ENCODE data around the gene TMPRSS9.
A peak's percentile ranks its signal among the peaks of the same experiment; 100 is the strongest.
"Not testable (repeated sequence)": the region's sequence is repeated elsewhere in the genome, so short reads cannot be mapped to it uniquely, and the experiment has no call there.

The TMPRSS9 gene

DNA sequence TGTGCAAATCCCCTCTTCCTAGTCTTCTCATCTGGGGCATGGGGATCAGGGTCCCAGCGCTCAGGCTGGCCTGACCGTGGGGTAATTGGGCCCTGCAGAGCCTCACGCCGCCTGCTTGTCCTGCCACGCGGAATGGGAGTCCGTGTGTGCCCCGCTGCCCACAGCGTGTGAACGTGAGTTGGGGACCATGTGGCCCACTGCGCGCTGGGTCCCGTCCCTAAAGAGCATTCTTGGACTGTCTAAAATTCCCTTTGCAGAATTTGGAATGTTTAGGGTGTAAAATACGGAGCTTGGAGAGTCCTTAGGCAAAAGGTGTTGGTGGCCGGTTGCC is 2.9 kb downstream of the TMPRSS9 start:
- DNase-seq = no peak

DNA sequence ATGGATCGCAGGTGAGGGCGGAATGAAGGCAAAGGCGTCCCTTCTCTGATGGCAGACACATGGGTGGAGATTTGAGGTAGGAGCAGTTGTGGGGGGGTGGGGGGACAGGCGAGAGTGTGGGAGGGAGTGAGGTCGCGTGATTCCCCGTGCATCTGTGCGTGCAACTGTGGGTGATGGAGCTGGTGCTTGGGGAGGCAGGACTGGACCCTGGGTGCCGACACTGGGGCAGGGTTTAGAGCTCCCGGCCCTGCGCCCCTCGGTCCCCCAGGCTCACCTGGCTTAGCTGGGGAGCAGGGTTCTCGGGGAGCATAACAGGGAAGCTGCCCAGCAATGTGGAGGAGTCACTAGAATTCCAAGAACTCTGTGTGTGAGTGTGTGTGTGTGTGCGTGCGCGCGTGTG is 3.4 kb downstream of the TMPRSS9 start:
- no peak for DNase-seq

DNA sequence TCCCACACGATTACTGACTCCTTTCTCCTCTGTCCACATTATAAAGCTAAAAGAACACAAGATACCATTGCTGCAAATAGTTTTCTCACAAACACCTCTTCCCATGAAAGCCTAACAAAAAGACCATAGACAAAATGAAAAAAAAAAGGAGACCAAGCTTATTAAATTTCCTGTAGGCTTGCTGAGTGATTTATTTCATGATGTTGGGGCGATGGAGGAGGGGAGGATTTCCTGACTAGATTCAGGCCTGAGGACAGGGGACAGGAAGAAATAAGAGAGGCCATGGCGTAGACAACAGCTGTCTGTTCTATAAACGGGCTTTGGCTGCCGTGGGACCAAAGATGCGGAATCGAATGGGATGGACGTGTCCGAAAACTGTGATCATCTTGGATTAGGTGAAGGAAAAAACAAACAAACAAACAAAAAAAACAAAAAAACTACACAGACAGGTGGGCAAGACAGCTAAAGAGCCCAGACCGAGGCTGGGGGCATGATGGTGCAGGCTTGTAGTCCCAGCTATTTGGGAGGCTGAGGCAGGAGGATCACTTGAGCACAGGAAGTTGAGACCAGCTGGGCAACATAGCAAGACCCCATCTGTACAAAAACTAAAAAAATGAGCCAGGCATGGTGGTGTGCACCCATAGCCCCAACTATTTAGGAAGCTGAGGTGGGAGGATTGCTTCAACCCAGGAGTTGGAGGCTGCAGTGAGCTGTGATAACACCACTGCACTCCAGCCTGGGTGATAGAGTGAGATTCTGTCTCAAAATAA is 5.3 kb downstream of the TMPRSS9 start:
- no peak for DNase-seq

DNA sequence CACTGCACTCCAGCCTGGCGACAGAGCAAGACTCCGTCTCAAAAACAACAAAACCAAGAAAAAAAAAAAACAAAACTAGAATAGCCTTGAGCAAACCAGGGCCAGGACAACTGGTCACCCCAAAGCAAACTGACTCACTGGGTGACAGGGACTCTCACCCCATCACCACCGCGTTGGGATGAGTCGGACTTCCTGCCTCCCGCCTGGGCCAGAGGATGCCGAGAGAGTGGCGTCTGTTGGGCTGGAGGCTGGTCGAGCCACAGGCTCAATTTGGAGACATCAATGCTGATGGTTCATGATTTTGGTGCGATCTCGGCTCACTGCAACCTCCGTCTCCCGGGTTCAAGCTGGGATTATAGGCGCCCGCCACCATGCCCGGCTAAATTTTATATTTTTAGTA is 11.6 kb downstream of the TMPRSS9 start:
- DNase-seq = no peak

DNA sequence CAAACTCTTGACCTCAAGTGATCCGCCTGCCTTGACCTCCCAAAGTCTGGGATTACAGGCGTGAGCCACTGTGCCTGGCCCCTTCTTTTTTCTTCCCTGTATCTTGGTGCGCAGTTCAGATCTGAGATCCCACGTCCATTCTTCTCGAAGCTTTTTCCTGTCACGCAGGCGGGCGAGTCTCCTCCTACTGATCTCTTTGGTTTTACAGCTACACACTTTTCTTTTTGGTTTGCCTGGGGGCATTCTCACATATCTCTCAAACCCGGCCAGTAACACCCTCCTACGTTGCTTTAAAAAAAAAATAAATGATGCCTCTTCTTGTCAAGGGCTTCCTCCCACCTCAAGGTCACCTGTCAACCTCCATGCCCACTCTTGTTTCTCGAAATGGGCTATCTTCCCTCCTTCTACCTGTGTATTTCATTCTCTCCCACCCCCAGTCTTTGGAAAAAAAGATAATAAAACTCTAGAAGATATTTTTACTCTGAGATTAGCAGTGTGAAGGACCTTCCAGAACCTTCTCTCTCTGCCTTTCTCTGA is 12.1 kb downstream of the TMPRSS9 start:
- no peak for DNase-seq

DNA sequence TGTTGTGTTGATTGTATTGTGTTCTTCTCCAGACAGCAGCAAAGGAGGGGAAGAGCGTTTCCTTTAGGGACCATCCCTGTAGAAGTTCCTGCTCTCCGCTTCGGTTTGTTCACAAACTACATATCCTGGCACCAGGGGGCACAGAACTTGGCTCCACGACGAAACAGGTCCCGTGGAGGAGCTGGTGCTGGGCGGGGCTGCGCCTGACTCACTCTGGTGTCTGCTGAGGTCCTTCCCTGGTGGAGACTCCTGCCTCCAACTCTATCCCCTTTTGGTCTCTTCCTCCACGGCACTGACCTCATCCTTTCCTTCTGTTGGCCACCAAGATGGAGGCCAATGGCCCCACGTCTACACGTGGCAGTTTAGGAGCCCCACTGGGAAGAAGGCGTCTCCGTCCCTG is 14.7 kb downstream of the TMPRSS9 start:
- no peak for DNase-seq

DNA sequence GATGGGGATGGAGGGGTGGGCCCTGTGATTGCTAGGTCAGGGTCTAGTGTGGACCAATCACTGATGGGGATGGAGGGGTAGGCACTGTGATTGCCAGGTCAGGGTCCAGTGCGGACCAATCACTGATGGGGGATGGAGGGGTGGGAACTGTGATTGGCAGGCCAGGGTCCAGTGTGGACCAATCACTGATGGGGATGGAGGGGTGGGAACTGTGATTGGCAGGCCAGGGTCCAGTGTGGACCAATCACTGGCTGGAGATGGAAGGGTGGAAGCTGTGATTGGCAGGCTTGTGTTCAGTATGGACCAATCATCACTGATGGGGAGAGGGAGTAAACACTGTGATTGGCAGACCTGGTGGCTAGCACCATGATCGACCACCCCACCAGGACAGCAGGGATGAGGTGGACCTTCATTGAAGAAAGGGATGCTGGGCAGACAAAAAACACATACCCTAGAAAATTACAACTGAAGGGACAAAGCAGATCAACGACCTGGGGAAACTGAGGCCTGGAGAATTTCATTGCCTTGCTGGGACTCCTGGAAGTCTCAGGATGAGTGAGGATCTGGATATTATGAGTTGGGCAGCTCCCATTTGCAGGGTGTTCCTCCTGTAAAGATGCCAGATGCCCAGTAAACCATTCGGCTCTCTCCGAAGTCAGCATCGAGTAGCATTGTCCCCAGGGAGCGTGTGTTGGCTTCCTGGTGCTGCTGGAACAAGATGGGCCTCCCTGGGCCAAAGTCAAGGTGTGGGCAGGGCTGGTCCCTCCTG is 15.5 kb downstream of the TMPRSS9 start:
- no peak for DNase-seq

DNA sequence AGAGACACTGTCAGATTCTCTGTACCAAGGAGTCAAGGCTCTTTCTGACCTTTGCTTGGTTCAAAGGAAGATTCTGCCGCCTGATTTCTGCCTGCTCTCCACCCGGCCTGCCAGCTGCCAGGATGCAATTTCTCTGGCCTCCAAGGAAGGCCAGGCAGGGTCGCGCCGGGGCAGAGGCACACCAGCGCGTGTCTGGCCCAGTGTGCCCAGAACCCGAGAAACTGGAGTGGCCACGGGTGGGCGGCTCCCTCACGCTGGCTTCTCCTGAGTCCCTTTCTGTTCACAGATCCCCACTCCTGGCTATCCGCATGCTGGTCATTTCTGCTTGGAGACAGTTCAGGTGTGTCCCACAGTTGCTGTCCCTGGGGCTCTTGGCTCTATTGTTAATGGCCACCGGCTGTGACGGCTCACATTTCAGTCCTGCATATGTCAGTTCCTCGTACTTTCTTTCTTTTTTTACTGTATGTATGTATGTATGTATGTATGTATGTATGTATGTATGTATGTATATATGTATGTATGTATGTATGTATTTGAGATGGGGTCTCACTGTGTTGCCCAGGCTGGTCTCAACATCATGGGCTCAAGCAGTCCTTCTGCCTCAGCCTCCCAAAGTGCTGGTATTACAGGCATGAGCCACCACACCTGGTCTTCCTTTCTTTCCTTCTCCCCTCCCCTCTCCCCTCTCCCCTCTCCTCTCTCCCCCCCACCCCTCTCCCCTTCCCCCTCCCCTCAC is 16.9 kb downstream of the TMPRSS9 start:
- no peak for DNase-seq

DNA sequence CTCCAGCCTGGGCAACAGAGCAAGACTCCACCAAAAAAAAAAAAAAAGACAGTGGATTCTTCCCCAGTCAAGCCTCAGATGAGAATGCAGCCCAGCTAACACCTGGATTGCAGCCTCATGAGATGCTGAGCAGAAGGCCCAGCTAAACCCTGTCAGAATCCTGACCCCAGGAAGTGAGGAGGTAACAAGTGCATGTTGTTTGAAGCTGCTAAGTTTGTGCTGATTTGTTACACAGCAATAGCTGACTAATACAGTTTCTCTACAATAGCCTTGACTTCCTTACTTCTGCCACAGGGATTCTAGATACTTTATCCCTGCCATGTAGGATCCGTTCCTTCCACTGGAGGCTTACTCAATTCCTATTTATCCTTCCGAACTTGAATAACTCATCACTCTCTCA is 20.5 kb downstream of the TMPRSS9 start:
- no peak for DNase-seq

DNA sequence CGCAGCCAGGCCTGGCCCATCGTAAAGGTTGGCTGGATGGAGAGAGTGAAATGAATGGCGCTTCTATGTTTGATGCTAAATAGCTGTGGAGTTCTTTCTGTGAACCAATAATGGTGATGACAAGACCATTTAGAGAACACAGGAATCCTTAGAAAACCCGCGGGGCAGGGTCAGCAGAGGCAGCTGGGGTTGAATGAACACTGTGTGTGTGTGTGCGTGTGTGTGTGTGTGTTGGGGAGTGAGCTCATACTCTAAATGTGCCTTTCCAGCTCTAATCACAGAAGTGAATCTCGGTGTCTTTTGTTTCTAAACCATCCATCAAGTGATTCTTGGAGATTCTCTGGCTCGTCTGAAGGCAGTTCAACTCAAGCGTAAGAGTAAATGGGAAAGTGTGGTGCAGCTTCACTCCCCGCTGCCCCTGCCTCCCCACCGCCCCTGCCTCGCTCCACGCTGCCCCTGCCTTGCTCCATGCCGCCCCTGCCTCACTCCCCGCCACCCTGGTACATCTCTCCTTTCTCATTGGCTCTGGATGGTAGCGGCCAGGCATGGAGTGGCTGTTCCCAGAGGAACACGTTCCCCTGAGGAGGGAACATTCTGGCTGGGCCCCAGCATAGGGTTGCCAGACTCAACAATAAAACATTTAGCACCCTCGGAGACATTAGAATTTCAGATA is 21.2 kb downstream of the TMPRSS9 start:
- no peak for DNase-seq

DNA sequence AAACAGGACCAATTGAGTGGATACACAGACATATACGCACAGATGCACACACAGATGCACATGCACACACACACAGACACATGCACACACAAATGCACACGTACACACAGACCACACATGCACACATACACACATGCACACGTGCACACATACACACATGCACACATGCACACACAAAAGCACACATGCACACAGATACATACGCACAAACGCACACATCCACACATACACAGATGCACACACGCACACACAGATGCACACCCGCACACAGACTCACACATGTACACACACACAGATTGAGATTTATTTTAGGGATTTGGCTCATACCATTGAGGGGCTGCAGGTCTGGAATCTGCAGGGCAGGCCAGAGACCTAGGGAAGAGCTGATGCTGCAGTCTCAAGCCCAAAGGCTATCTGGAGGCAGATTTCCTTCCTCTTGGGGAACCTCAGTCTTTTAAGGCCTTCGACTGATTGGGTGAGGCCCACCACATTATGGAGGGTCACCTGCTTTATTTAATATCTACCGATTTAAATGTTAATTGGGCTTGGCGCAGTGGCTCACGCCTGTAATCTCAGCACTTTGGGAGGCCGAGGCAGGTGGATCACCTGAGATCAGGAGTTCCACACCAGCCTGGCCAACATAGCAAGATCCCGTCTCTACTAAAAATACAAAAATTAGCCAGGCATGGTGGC is 22.6 kb downstream of the TMPRSS9 start:
- DNase-seq = no peak

DNA sequence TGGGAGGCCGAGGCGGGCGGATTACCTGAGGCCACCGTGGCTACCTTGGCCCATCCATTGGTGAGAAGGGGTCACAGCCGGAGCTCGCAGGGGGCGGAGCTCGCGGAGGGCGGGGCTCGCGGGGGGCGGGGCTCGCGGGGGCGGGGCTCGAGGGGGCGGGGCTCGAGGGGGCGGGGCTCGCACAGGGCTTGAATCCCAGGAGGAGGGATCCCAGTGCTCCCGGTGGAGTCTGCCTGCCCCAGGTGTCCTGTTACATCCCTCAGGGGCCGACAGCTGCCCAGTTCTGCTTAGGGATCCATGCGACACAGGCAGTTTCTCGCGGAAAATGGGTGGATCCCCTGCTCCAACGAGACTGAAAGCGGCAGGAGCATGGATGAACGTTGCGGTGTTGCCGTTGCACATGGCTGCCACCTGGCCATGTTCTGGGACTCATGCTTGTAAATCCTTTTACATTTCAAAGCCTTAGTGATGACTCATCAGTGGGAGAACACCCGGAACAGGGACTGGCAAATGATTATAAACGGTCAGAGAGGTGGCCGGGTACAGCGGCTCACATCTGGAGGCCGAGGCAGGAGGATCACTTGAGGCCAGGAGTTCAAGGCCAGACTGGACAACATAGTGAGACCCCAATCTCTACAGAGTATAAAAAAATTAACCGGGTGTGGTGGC is 25.1 kb downstream of the TMPRSS9 start:
- peak; percentile 73 for DNase-seq

DNA sequence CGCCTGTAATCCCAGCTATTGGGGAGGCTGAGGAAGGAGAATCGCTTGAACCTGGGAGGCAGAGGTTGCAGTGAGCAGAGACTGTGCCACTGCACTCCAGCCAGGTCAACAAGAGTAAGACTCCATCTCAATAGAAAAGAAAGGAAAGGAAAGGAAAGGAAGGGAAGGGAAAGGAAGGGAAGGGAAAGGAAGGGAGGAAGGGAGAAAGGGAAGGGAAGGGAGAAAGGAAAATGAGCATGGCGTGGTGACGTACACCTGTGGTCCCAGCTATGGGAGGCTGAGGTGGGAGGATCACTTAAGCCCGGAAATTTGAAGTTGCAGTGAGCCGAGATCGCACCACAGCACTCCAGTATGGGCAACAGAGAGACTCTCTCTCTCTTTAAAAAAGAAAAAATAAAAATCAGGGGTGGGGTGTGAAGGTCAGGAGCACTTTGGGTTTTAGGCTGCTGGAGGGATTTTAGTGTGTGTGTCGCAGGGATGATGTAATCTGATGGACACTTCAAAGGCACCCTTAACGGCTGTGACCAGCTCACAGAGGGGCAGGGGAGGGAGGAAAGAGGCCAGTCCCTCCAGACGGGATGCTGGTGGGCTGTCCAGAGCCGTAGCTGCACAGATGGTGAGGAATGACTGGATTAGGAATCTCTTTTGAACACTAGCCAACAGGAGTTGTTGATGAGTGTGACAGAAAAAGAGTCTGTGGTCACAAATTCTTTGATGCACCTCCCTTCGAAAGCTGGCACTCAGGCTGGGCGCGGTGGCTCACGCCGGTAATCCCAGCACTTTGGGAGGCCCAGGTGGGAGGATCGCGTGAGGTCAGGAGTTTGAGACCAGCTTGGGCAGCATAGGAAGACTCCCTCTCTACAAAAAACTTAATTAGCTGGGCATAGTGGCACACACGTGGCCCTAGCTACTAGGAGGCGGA is 27.6 kb downstream of the TMPRSS9 start:
- no peak for DNase-seq

DNA sequence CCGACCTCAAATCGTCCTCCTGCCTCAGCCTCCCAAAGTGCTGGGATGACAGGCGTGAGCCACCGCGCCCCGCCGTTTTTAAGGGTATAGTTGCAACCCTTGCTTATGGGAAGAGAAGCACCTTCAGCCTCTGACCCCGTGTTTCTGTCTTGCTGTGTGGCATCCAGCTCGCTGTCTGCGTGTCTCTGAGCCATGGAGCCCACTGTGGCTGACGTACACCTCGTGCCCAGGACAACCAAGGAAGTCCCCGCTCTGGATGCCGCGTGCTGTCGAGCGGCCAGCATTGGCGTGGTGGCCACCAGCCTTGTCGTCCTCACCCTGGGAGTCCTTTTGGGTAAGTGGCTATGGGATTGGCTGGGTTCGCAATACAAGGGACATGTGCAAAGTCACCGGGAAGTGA is 29.5 kb downstream of the TMPRSS9 start:
- no peak for DNase-seq

DNA sequence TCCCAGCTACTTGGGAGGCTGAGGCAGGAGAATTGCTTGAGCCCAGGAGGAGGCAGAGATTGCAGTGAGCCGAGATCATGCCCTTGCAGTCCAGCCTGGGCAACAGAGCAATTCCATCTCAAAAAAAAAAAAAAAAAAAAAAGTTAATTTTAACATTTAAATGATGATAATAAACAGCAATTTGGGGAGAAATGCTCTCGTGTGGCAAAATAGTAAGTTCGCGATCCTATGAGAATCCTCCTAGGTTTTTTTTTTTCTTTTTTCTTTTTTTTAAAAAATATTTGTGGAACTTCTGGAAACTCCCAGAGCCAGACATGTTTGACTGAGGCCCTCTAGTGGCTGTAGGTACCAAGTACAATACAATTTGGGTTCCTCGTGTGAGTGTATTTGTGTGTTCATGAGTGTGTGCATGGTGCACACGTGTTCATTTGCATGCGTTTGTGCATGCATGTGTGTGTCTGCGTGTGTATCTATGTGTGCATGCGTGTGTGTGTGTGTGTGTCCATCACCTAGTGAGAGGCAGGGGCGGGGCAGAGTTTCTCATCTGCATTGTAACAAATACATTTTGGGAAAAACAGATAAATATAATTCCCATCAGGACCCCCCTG is 31.2 kb downstream of the TMPRSS9 start:
- no peak for DNase-seq

DNA sequence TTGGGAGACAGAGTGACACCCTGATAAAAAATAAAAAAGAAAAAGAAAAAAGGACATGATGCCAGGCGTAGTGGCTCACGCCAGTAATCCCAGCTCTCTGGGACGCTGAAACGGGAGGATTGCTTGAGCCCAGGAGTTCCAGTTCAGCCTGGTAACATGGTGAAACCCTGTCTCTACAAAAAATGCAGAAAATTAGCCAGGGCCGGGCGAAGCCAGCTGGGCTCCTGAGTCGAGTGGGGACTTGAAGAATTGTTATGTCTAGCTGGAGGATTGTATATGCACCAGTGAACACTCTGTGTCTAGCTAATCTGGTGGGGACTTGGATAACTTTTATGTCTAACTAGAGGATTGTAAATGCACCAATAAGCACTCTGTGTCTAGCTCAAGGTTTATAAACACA is 32.3 kb downstream of the TMPRSS9 start:
- no peak for DNase-seq

DNA sequence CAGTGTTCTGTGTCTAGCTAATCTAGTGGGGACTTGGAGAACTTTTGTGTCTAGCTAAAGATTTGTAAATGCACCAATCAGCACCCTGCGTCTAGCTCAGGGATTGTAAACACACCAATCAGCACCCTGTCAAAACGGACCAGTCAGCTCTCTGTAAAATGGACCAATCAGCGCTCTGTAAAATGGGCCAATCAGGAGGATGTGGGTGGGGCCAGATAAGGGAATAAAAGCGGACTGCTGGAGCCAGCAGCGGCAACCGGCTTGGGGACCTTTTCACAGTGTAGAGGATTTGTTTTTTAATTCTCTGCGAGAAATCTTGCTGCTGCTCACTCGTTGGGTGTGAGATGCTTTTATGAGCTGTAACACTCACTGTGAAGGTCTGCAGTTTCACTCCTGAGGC is 32.8 kb downstream of the TMPRSS9 start:
- not testable (repeated sequence) for DNase-seq

DNA sequence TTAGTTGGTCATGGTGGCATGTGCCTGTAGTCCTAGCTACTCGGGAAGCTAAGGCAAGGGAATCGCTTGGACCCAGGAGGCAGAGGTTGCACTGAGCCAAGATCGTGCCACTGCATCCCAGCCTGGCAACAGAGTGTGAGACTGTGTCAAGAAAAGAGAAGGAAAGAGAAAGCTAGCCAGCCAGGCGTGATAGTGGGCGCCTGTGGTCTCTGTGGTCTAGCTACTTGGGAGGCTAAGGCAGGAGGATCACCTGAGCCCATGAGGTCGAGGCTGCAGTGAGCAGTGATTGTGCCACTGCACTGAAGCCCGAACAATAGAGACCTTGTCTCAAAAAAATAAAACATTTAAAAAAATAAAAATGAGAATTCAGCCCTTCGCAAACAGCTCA is 34.0 kb downstream of the TMPRSS9 start:
- no peak for DNase-seq

DNA sequence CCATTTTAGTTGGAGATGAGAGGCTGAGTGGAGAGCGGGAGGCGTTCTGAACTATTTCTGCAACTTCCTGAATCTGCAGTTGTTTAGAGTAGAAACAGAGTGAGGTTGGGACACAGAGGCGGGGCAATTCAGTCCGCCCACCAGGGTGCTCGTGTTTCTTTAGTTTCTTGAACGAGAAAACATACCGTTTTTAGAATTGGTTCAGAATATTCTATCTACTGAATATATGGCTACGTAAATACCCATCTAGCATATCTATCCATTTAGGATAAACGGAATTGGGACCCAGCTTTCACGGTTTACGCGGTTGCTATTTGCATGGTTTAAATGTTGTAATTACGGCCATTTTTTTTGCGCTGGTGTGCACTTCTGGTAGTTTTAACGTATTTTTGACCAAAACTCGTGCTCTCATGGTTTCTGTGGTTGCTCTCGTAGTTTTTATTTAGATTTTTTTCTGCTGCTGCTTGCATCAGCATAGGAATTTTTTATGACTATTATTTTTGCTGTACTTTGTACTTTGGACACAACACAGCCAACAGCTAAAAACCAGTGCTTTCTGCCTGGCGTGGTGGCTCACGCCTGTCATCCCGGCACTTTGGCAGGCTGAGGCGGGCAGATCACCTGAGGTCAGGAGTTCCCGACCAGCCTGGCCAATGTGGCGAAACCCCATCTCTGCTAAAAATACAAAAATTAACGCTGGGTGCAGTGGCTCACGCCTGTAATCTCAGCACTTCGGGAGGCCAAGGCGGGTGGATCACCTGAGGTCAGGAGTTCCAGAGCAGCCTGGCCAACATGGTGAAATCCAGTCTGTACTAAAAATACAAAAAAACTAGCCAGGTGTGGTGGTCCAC is 34.6 kb downstream of the TMPRSS9 start:
- no peak for DNase-seq

Data from DMS 273 treated with DMSO at 0.1 percent for 48 hours (cell line).